GM23338 (cell line): Measurements from ENCODE around the gene ERBB4.

Experiments
- CREB1 ChIP-seq: fragments of 250-450 bp; sonication (Bioruptor Pico); IDR thresholded peaks from 2 replicates; pipeline ENCODE4 v1.5.0; 2020; ENCODE audit warnings: low read depth, mild to moderate bottlenecking, moderate library complexity
- CTCF ChIP-seq, 2 experiments: fragments of 200-600 bp in 1 of 2; sonication (generic) in 1 of 2; conservative IDR thresholded peaks; 2 replicates each; pipeline versions ENCODE4 v1.5.1 to v1.6.1; 2016 to 2017; ENCODE audit warnings: antibody characterized with exemption in 2 of 2, low read depth in 2 of 2, mild to moderate bottlenecking in 2 of 2, moderate library complexity in 1 of 2
- EZH2 ChIP-seq: fragments of 200-600 bp; sonication (generic); IDR thresholded peaks from one replicate; pipeline ENCODE4 v1.8.0; 2017; ENCODE audit warnings: antibody characterized with exemption, mild to moderate bottlenecking, low read depth; ENCODE audit not compliant: unreplicated experiment
- JUNB ChIP-seq: IDR thresholded peaks from one replicate; pipeline ENCODE4 v1.6.1; 2016; ENCODE audit warnings: antibody characterized with exemption; ENCODE audit not compliant: unreplicated experiment
- POLR2AphosphoS5 ChIP-seq: IDR thresholded peaks from 2 replicates; pipeline ENCODE4 v1.6.1; 2016; ENCODE audit warnings: antibody characterized with exemption, low read depth
- REST ChIP-seq: IDR thresholded peaks from one replicate; pipeline ENCODE4 v1.6.1; 2018; ENCODE audit warnings: antibody characterized with exemption; ENCODE audit not compliant: unreplicated experiment
- ZNF114 ChIP-seq: fragments of 250-450 bp; sonication (Bioruptor Pico); IDR thresholded peaks from 2 replicates; pipeline ENCODE4 v1.5.0; 2020; ENCODE audit warnings: mild to moderate bottlenecking, moderate library complexity
- ZNF331 ChIP-seq: fragments of 250-450 bp; sonication (Bioruptor Pico); IDR thresholded peaks from 2 replicates; pipeline ENCODE4 v1.5.0; 2020; ENCODE audit warnings: low read depth, mild to moderate bottlenecking, moderate library complexity

GRCh38 chr2:211347328-211347727 lies 1191.3 kb downstream of the ERBB4 start:
- TF ChIP-seq CTCF (conservative IDR thresholded peaks at IDR 0.05; ENCODE audit: low read depth in 2 of 2), result peak; percentile 50 to 63
- TF ChIP-seq EZH2, result no peak
- no peak for TF ChIP-seq ZNF114
- TF ChIP-seq JUNB, result no peak
- no peak for TF ChIP-seq CREB1 (CRISPR knock-in tag)
- no peak for TF ChIP-seq POLR2AphosphoS5
- no peak for TF ChIP-seq REST
- TF ChIP-seq ZNF331 (CRISPR knock-in tag), result no peak
